Measurements from ENCODE around the gene EPB41. TPM values are rescaled to one million over a fixed set of nuclear protein-coding genes. Genes with fewer than 3 reads are reported as not detected.
"Not testable (repeated sequence)": the region's sequence is repeated elsewhere in the genome, so short reads cannot be mapped to it uniquely, and the experiment has no call there.

The EPB41 gene
- total and polyA plus RNA-seq, 12 donors: 6.6 to 49.5 (median 30.3) TPM

GRCh38 chr1:29148656-29149491 is 234.5 kb downstream of the EPB41 start:
- Histone ChIP-seq H3K36me3 (replicated peaks in 1 of 2) (peaks cover 0 to 80% of the 10 kb centered on the region in 2 donors), H3K27ac (no peak overlapping the region), H3K4me3 (no peak overlapping the region), H3K27me3 (no peaks in the 10 kb centered on the region), H3K4me1 (replicated peaks in 1 of 2) (peaks cover 0 to 5% of the 10 kb centered on the region in 2 donors), H3K9me3 (replicated peaks in 1 of 3) (no peaks in the 10 kb centered on the region)
- 95 to 96% (median 95%) methylated on average over 33 to 35 of the region's 35 CpGs for WGBS, 4 donors
- intact Hi-C loops (cut with DNase I): no loop called here
- peak in 1 of 7 donors; percentile 45 for DNase-seq
- no peak for TF ChIP-seq CTCF (IDR thresholded peaks at IDR 0.05)
- no peak for TF ChIP-seq POLR2A (IDR thresholded peaks at IDR 0.05)

GRCh38 chr1:29150346-29150745 is 236.0 kb downstream of the EPB41 start:
- H3K9me3 ChIP-seq (replicated peaks in 1 of 3); intact Hi-C loops (cut with DNase I); H3K27ac ChIP-seq; H3K27me3 ChIP-seq; H3K4me3 ChIP-seq; H3K4me1 ChIP-seq (replicated peaks in 1 of 2): not testable (repeated sequence)
- peak in 1 of 7 donors; percentile 30 for DNase-seq
- H3K36me3 ChIP-seq (replicated peaks in 1 of 2): peaks cover 0 to 94% of the 10 kb centered on the region in 2 donors
- WGBS, 4 donors: 95 to 98% (median 96%) methylated on average over 9 of the region's 9 CpGs

GRCh38 chr1:29152046-29152805 is 237.9 kb downstream of the EPB41 start:
- intact Hi-C loops (cut with DNase I): no loop called here
- WGBS, 4 donors: 86 to 91% (median 89%) methylated on average over 8 of the region's 8 CpGs
- Histone ChIP-seq H3K9me3 (replicated peaks in 1 of 3) (no peaks in the 10 kb centered on the region), H3K27ac (no peak overlapping the region), H3K36me3 (replicated peaks in 1 of 2) (peaks cover 0 to 85% of the 10 kb centered on the region in 2 donors), H3K4me3 (no peak overlapping the region), H3K27me3 (no peaks in the 10 kb centered on the region), H3K4me1 (replicated peaks in 1 of 2) (peaks cover 12 to 16% of the 10 kb centered on the region in 2 donors)
- TF ChIP-seq CTCF (IDR thresholded peaks at IDR 0.05) (no peak), POLR2A (IDR thresholded peaks at IDR 0.05) (no peak)
- DNase-seq: peak in 1 of 7 donors; percentile 29

GRCh38 chr1:29156543-29157268 is 242.3 kb downstream of the EPB41 start:
- peak; percentile 27 to 73 (median 59) for DNase-seq
- H3K9me3 ChIP-seq (replicated peaks in 1 of 3): no peaks in the 10 kb centered on the region
- H3K27ac ChIP-seq: peak overlapping the region in 4 of 5 donors; percentile 60 to 78 (median 70)
- peaks cover 0 to 73% of the 10 kb centered on the region in 2 donors for H3K36me3 ChIP-seq (replicated peaks in 1 of 2)
- H3K27me3 ChIP-seq: no peaks in the 10 kb centered on the region
- H3K4me1 ChIP-seq (replicated peaks in 1 of 2): peaks cover 18 to 29% of the 10 kb centered on the region in 2 donors
- 26 to 45% (median 30%) methylated on average over 10 of the region's 10 CpGs for WGBS, 4 donors
- H3K4me3 ChIP-seq: no peak overlapping the region
- TF ChIP-seq CTCF (IDR thresholded peaks at IDR 0.05): no peak
- peak in 1 of 2 donors; percentile 16 for TF ChIP-seq POLR2A (IDR thresholded peaks at IDR 0.05)
- intact Hi-C loops (cut with DNase I): no loop called here
